Non-pigmented ciliary epithelial cell (primary cell): ENCODE results near the gene PCNX2.
"Not testable (repeated sequence)": the region's sequence is repeated elsewhere in the genome, so short reads cannot be mapped to it uniquely, and the experiment has no call there.

Experiments used
- DNase-seq: peaks from one replicate; pipeline ENCODE4 v3.0.0-alpha.2; 2010; ENCODE audit warnings: low read depth

The PCNX2 gene

DNA sequence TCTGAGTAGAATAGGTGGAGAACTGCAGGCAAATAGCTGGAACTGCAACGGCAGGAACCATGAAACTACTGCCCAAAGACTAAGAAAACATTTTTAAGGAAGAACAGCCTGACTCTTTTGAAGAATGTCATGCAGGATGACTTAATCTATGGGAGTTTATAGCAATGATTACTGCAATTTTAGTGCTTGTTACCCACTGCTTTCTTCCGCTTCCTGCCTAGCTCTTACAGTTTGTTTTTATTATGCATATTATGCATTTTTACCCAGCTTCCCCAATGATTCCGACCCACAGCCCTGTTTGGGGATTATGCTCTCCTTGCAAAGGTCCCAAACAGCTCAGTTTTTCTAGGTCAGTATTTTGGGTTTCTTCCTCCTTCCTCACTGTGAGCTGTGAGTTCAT lies 71.2 kb downstream of the PCNX2 start:
- DNase-seq, result no peak

DNA sequence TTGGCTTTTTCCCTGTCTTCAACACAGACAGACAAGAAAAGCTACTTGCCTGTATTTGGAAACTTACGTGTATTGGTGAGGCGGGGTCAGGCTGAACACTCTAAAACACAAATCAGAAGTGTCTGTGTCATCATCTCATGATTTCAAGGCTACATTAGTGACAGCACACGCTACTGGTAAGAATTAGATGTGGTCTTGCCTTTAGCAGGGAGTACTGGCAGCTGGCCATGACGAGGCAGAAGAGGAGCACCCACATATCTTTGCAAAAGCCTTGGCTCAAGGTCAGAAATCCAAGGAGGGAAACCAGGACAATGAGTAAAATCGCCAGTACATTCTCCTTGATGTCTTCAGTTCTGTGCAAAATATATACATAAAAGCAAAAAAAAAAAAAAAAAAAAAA lies 77.7 kb downstream of the PCNX2 start:
- DNase-seq, result no peak

DNA sequence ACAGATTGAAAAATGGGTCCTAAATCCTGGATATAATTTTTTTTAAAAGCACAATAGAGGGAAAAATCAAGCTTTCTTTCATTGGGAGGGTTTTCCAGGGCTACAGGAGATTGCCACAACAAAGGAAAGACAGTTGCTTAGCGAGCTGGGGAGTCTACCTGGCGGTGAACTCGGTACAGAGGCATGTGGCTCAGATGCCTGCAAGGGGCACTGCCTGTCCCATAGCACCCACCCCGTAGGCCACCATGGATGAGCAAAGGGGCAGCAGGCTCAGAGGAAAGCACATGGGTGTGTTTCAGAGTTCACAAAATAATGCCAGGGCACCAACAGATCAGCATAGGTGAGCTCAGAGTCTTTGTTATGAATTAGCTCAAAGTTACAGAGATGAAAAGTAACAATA lies 79.5 kb downstream of the PCNX2 start:
- DNase-seq, result no peak

GRCh38 chr1:233215135-233215760 lies 80.3 kb downstream of the PCNX2 start:
- no peak for DNase-seq

DNA sequence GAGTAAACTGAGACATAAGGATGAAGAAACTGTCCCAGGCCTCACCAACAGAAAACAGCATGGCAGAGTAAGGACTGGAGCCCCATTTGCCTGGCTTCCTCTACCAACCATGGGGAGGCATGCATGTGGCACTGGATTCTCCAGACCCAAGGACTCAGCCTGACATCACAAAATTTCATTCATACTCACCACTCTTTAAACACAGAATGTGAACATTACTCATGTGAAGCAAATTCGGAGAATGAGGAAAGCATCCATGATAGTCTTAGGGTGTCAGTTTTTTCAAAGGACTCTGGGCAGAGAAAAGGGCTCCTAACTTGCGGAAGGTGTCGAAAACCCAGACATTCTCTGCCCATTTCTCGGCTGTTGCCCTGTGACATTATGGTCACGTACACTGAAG lies 83.9 kb downstream of the PCNX2 start:
- no peak for DNase-seq

GRCh38 chr1:233211106-233211505 lies 84.4 kb downstream of the PCNX2 start:
- DNase-seq, result no peak

GRCh38 chr1:233209481-233209880 lies 86.0 kb downstream of the PCNX2 start:
- DNase-seq, result no peak

- no peak for DNase-seq
Observed at GRCh38 chr1:233208687-233209086, 86.8 kb downstream of the PCNX2 start.

DNA sequence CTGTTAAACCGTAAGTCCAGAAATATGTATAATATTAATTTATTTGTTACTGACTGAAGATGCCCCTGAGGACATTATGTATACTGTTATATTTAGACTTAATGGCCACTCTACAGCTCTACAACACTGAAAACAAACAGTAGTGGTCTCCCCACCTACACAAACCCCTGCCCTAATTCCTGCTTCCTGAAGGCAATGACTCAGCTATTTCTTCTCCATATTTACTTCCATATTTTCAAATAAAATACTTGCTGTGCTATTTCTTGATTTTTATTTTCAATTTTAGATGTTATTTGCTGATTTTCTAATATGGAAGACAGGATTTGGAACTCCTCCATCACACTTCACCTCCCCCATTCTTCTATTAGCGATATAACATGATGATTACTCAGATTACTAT lies 97.6 kb downstream of the PCNX2 start:
- DNase-seq, result no peak

- no peak for DNase-seq
Observed at GRCh38 chr1:233193741-233194140, 101.8 kb downstream of the PCNX2 start.

DNA sequence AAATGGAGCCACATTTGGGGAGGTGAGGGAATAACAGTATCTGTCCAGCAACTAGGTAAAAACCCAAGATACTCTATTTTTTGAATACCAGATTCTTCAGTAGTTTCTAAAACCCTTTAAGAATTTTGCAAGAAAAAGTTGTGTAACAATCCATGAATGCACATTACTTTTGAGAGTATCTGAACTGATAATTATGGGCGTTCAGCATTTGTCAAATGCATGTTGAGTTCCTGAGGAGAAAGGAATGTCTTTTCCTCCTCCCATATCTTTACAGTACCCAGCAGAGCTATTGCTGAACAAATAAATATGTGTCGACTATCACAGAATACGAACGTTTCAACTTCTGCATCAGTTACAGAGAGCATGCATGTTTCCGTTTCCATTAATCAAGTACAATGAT lies 104.5 kb downstream of the PCNX2 start:
- DNase-seq, result no peak

GRCh38 chr1:233189526-233189925 lies 106.0 kb downstream of the PCNX2 start:
- no peak for DNase-seq

DNA sequence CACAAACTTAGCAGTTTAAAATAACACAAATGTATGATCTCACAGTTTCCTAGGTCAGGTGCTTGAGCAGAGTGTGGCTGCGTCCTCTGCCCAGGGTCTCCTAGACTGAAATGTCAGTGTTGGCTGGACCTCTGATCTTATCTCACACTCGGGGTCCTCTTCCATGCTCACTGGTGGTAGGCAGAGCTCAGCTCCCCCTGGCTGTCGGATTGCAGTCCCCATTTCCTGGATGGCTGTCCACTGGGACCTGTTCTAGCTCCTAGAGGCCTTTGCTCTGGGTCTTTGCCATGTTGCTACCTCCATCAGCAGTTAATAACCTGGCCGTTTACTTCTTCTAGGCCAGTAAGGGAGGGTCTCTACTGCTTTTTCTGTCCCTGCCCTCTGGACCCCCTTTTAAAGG lies 107.5 kb downstream of the PCNX2 start:
- no peak for DNase-seq

GRCh38 chr1:233183226-233184020 lies 112.1 kb downstream of the PCNX2 start:
- no peak for DNase-seq

DNA sequence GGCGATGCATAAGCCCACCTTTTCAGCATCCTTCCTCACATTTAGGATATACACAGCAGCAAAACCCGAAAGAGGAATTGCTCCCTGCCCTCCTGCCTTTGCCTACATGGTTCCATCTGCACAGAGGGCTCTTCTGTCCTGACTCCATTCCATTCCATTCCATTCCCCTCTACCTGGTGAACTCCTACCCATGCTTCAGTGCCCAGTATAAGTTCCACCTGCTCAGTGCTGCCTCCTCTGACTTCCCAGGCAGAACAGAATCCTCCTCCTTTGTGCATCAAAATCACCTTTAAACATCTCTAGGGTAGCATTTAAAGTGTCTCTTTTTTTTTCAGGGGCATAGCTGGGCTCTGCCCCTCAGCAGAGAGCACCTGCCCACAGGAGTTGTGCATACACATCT lies 112.9 kb downstream of the PCNX2 start:
- no peak for DNase-seq

GRCh38 chr1:233180641-233181364 lies 114.7 kb downstream of the PCNX2 start:
- DNase-seq, result no peak

GRCh38 chr1:233179638-233180037 lies 115.9 kb downstream of the PCNX2 start:
- DNase-seq, result not testable (repeated sequence)

DNA sequence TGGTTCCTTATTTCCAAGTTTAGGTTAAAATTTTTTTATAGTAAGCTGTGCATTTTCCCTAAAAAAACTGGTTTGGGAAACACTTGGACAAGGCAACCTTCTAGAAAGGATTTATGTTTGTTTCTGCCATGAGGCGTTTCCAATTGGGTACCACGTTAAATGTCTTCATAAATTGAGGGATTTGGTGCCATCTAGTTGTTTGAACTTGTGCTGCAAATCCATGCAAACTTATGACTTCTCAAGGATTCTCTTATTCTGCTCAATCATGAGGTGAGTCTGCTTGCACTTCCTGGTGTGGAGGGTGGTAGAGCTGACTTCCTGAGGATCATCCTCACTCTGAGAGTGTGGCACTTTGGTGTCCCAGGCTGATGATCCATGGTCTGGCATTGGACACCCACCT lies 123.3 kb downstream of the PCNX2 start:
- DNase-seq, result no peak

DNA sequence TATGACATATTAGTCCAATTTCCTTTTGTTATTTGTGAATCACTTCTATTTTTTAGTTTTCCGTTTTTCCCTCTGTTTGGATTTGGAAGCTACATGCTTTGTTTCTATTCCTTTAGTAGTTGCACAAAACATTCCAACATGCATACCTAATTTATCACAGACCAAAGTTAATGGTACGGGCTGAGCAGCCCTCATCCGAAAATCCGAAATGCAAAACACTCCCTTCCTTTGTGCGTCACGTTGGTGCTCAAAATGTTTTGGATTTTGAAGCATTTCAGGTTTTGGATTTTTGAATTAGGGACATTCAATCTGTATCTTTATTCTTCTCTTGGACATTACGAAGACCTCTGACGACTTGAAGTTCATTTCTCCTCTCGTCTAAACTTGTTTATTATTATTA lies 124.8 kb downstream of the PCNX2 start:
- no peak for DNase-seq

DNA sequence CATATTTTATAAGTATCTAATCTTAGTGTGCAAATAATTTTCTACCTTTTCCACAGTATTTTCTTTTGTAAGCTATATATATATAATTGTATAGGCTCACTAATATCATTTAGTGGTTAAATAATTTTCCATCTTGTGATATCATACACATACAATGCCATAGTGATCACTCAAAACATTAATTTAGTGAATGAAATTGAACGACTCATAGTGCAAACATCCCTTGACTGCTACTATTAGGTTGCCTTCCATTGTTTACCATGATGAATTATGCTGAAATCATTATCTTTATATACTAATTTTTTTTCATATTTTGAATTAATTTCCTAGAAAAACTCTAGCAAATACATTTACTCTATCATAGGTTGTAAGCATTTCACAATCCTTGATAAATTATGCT lies 127.1 kb downstream of the PCNX2 start:
- DNase-seq, result no peak

DNA sequence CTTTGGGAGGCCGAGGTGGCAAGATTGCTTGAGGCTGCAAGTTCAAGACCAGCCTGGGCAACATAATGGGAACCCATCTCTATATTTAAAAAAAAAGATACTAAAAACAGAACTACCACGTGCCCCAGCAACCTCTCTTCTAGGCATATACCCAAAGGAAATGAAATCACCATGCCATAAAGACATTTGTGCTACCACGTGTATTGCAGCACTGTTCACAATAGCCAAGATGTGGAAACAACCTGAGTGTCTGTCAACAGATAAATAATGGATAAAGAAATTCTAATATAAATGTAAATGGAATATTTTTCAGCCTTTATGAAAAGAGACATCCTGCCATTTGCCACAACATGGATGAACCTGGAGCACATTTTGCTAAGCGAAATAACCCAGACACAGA lies 128.6 kb downstream of the PCNX2 start:
- no peak for DNase-seq

DNA sequence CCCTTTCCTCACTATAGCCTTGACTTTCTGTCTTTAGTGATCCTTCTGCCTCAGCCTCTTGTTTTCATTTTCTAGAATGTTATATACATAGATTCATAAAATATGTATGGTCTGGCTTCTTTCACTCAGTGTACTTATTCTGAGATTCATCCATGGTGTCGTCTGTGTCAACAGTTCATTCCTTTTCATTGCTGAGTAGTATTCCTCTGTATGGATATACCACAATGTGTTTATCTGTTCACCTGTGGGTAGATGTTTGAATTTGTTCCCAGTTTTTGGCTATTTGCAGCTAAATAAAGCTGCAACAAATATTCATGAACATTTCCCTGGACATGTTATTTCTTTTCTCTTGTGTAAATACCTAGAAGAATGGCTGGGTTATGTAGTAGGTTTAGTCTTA lies 131.8 kb downstream of the PCNX2 start:
- DNase-seq, result no peak

GRCh38 chr1:233158322-233158721 lies 137.2 kb downstream of the PCNX2 start:
- DNase-seq, result no peak
